ENCODE measurements around the gene RTL9. TPM values are rescaled to one million over a fixed set of nuclear protein-coding genes. Genes with fewer than 3 reads are reported as not detected.
"Not testable (repeated sequence)": the region's sequence is repeated elsewhere in the genome, so short reads cannot be mapped to it uniquely, and the experiment has no call there.

The RTL9 gene
- total RNA-seq, 1 donor from 2014 or later, result not detected

DNA sequence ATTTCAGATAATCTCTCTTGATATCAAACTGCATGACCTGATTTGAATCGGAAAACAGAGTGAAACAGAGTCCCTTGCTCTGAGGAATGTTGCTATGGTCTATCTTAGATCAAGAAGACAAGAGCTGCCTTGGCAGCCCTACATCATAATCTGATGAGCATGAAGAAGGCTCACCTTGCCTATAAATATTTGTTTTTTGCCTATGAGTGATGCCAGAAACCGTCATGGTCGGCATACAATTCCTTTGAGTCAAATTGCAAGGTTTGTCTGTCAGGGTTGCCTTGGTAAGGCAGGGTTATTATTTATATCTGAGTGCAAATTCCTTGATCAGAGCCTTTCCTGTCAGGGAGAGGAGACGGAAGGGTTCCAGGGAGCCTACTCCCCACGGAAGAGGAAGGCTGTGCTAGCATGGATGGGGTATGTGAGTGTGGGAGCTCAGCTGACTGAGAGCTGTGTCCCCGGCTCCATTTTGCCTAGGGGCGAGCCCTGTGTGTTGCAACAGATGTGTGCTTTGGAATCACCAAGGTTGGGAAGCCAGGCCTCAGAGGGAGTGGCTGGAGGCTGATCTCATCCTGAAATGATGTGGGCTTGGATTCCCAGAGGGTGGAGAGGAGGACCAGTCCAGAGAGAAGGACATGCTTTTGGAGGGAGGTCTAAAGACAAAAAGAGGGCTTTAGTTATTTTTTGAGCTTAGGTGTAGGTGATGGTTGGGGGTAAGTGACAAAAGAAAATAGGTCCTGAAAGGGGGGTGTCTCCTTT lies 43.6 kb downstream of the RTL9 start:
- DNase-seq (ENCODE audit: low spot score), result no peak
- Mint-ChIP-seq H3K4me3 (no peak overlapping the region), H3K27me3 (ENCODE audit: insufficient read depth) (peaks cover 6% of the 10 kb centered on the region), H3K9me3 (no peaks in the 10 kb centered on the region), H3K4me1 (ENCODE audit: low read depth) (no peaks in the 10 kb centered on the region), H3K27ac (no peak overlapping the region), H3K36me3 (ENCODE audit: low read depth) (no peaks in the 10 kb centered on the region)
- intact Hi-C loops (cut with micrococcal nuclease), result no loop called here

GRCh38 chrX:110402850-110403221 lies 44.2 kb downstream of the RTL9 start:
- intact Hi-C loops (cut with micrococcal nuclease), result no loop called here
- Mint-ChIP-seq H3K4me1 (ENCODE audit: low read depth) (no peaks in the 10 kb centered on the region), H3K36me3 (ENCODE audit: low read depth) (no peaks in the 10 kb centered on the region), H3K27ac (no peak overlapping the region), H3K9me3 (no peaks in the 10 kb centered on the region), H3K4me3 (no peak overlapping the region), H3K27me3 (ENCODE audit: insufficient read depth) (peaks cover 6% of the 10 kb centered on the region)
- DNase-seq (ENCODE audit: low spot score), result no peak

DNA sequence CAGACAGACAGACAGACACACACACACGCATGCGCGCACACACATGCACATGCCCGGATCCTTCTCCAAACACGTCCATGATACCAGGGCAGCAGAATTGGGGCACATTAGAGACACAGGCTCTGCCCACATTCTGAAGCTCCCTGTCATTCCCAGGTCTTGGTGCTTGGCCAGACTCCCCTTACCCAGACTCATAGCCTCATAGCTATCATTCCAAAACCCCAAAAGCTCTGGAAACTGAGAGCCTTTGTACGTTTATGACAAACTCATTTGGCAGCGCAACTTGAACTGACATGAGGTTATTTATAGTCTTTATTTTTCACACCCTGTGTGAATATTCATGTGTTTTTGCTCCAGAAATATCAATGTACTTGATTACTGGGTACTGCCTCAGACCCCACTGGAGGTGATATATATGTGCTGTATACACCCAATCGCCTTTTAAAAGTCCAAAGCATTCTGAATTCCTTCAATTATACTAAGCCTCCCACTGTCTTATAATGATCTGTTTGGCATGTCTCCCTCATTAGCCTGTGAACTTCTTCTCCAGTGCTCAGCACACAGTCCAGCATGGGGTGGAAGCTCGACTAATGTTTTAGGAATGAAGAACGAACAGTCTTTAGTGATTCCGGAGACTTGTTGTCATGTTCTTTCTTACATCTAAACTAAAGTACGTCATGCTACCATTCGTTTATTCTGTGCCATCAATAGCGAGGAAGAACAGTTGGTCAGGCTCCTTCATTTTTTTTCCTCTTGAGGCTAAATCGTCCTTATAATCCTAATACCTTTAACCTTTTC lies 45.0 kb downstream of the RTL9 start:
- H3K4me1 Mint-ChIP-seq (ENCODE audit: low read depth), result no peaks in the 10 kb centered on the region
- no peak for DNase-seq (ENCODE audit: low spot score)
- no peaks in the 10 kb centered on the region for H3K9me3 Mint-ChIP-seq
- H3K27me3 Mint-ChIP-seq (ENCODE audit: insufficient read depth), result peaks cover 6% of the 10 kb centered on the region
- no peak overlapping the region for H3K4me3 Mint-ChIP-seq
- H3K36me3 Mint-ChIP-seq (ENCODE audit: low read depth), result no peaks in the 10 kb centered on the region
- H3K27ac Mint-ChIP-seq, result no peak overlapping the region
- intact Hi-C loops (cut with micrococcal nuclease), result no loop called here

DNA sequence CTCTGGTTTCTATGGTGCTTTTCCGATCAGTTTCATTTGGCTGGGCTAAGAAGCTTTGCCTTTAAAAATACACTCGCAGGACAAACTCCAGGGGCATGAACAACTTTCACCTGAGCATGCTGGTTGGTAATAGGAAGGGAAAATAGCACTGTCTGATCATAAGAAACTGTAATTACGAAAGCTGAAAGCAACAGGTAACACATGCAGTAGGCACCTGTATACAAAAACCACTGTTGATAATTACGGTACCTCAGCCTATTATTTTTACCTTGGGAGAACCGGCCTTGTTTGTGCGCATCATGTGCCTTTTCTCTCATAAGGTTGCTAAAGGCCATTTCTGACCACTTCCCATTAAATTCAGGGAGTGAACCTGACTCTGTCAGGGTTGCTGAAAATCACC lies 45.7 kb downstream of the RTL9 start:
- no peaks in the 10 kb centered on the region for H3K4me1 Mint-ChIP-seq (ENCODE audit: low read depth)

GRCh38 chrX:110406250-110406649 lies 47.6 kb downstream of the RTL9 start:
- H3K36me3 Mint-ChIP-seq (ENCODE audit: low read depth); H3K27me3 Mint-ChIP-seq (ENCODE audit: insufficient read depth); H3K9me3 Mint-ChIP-seq; H3K27ac Mint-ChIP-seq; H3K4me1 Mint-ChIP-seq (ENCODE audit: low read depth); H3K4me3 Mint-ChIP-seq; DNase-seq (ENCODE audit: low spot score): not testable (repeated sequence)
- intact Hi-C loops (cut with micrococcal nuclease), result loop anchor here (5.0 kb wide), 1 partner anchor 89 kb away; the partner anchor contains the start of gene AMMECR1

More for the DNA sequence above, 45.7 kb downstream of the RTL9 start:
- H3K27me3 Mint-ChIP-seq (ENCODE audit: insufficient read depth), result peaks cover 6% of the 10 kb centered on the region
- no peak overlapping the region for H3K4me3 Mint-ChIP-seq
- H3K27ac Mint-ChIP-seq, result no peak overlapping the region
- H3K36me3 Mint-ChIP-seq (ENCODE audit: low read depth), result no peaks in the 10 kb centered on the region
- H3K9me3 Mint-ChIP-seq, result no peaks in the 10 kb centered on the region
- no peak for DNase-seq (ENCODE audit: low spot score)
- intact Hi-C loops (cut with micrococcal nuclease), result no loop called here

GRCh38 chrX:110406822-110407221 lies 48.2 kb downstream of the RTL9 start:
- no peaks in the 10 kb centered on the region for H3K9me3 Mint-ChIP-seq
- intact Hi-C loops (cut with micrococcal nuclease), result loop anchor here (5.0 kb wide), 1 partner anchor 90 kb away; the partner anchor contains the start of gene AMMECR1
- peaks cover 1% of the 10 kb centered on the region for H3K27me3 Mint-ChIP-seq (ENCODE audit: insufficient read depth)
- DNase-seq (ENCODE audit: low spot score), result no peak
- H3K27ac Mint-ChIP-seq, result no peak overlapping the region
- no peak overlapping the region for H3K4me3 Mint-ChIP-seq
- peaks cover 5% of the 10 kb centered on the region for H3K4me1 Mint-ChIP-seq (ENCODE audit: low read depth)
- H3K36me3 Mint-ChIP-seq (ENCODE audit: low read depth), result no peaks in the 10 kb centered on the region

- H3K27me3 Mint-ChIP-seq (ENCODE audit: insufficient read depth), result peaks cover 2% of the 10 kb centered on the region
- no peaks in the 10 kb centered on the region for H3K9me3 Mint-ChIP-seq
- intact Hi-C loops (cut with micrococcal nuclease), result loop anchor here (1.0 to 5.0 kb wide), 3 partner anchors 91 to 252 kb away; partner anchors contain the start of gene AMMECR1
- H3K4me1 Mint-ChIP-seq (ENCODE audit: low read depth), result peaks cover 7% of the 10 kb centered on the region
- DNase-seq (ENCODE audit: low spot score), result peak; percentile 6
- no peak overlapping the region for H3K27ac Mint-ChIP-seq
- no peaks in the 10 kb centered on the region for H3K36me3 Mint-ChIP-seq (ENCODE audit: low read depth)
- no peak overlapping the region for H3K4me3 Mint-ChIP-seq
These were observed 49.4 kb downstream of the RTL9 start for GRCh38 chrX:110407910-110408545.

Other genes starting within 250 kb of the RTL9 start
- gene AMMECR1, start 40.8 kb upstream of the RTL9 start, total RNA-seq, result 11.9 and 14.1 TPM in 2 replicates

Measured in activated T-helper 1 cell treated with anti-CD3 and anti-CD28 coated beads, Interleukin-12 subunit alpha, Interleukin-12 subunit beta, Interleukin-2, Interleukin-4 antibody, amounts not matched to agents 30 ng/mL and 10 ng/mL and 1 ng/mL, durations not matched to agents 14 hours and 24 hours and 36 hours (primary cell).